SK-MEL-5 (cell line): Measurements from ENCODE around the gene RIMBP2. TPM values are rescaled to one million over a fixed set of nuclear protein-coding genes. Genes with fewer than 3 reads are reported as not detected.

Experiments used
- DNase-seq: peaks from one replicate; pipeline ENCODE4 v3.0.0-alpha.2; 2016; ENCODE audit warnings: low read depth, low spot score
- in situ Hi-C: cut with HindIII; loops from 2 replicates; pipeline ENCODE4 v1.10.0; 2016; ENCODE audit warnings: low sequenced_read_pairs, high pct_unique_total_duplicates, low pct_unique_long_range_greater_than_20kb
- total RNA-seq: library from RNA; depleted of rRNA; stranded (reverse); fragments of >200 nt; shearing (Covaris generic); gene quantifications from 2 replicates; pipeline ENCODE4 v1.2.3, GENCODE V29; 2014

The RIMBP2 gene
- total RNA-seq, 1 experiment from 2014 or later: not detected

- no peak for DNase-seq
- in situ Hi-C loops: no loop called here
These were observed 158.0 kb downstream of the RIMBP2 start for GRCh38 chr12:130557886-130558765.

GRCh38 chr12:130557201-130557600 is 158.9 kb downstream of the RIMBP2 start:
- no peak for DNase-seq
- in situ Hi-C loops: no loop called here

GRCh38 chr12:130556486-130557055 is 159.5 kb downstream of the RIMBP2 start:
- no peak for DNase-seq
- in situ Hi-C loops: no loop called here

- no peak for DNase-seq
- in situ Hi-C loops: no loop called here
These were observed 160.2 kb downstream of the RIMBP2 start for GRCh38 chr12:130555628-130556485.

GRCh38 chr12:130555221-130555620 is 160.9 kb downstream of the RIMBP2 start:
- in situ Hi-C loops: no loop called here
- DNase-seq: no peak

GRCh38 chr12:130552483-130552996 is 163.6 kb downstream of the RIMBP2 start:
- DNase-seq: no peak
- in situ Hi-C loops: no loop called here

- in situ Hi-C loops: no loop called here
- DNase-seq: no peak
These were observed 166.7 kb downstream of the RIMBP2 start for GRCh38 chr12:130549361-130549760.

GRCh38 chr12:130547480-130548155 is 168.5 kb downstream of the RIMBP2 start:
- in situ Hi-C loops: no loop called here
- no peak for DNase-seq

GRCh38 chr12:130546494-130546893 is 169.6 kb downstream of the RIMBP2 start:
- DNase-seq: no peak
- in situ Hi-C loops: no loop called here

- in situ Hi-C loops: no loop called here
- no peak for DNase-seq
These were observed 170.6 kb downstream of the RIMBP2 start for GRCh38 chr12:130545475-130545874.

- DNase-seq: no peak
- in situ Hi-C loops: no loop called here
These were observed 175.7 kb downstream of the RIMBP2 start for GRCh38 chr12:130540376-130540775.

GRCh38 chr12:130538343-130539095 is 177.6 kb downstream of the RIMBP2 start:
- in situ Hi-C loops: no loop called here
- no peak for DNase-seq

- no peak for DNase-seq
- in situ Hi-C loops: no loop called here
These were observed 178.4 kb downstream of the RIMBP2 start for GRCh38 chr12:130537655-130538054.

- in situ Hi-C loops: no loop called here
- DNase-seq: no peak
These were observed 179.0 kb downstream of the RIMBP2 start for GRCh38 chr12:130537051-130537450.

GRCh38 chr12:130530429-130530828 is 185.7 kb downstream of the RIMBP2 start:
- no peak for DNase-seq

GRCh38 chr12:130529781-130530180 is 186.3 kb downstream of the RIMBP2 start:
- in situ Hi-C loops: no loop called here
- no peak for DNase-seq

More at GRCh38 chr12:130530429-130530828, 185.7 kb downstream of the RIMBP2 start:
- in situ Hi-C loops: no loop called here

GRCh38 chr12:130527239-130527638 is 188.9 kb downstream of the RIMBP2 start:
- no peak for DNase-seq
- in situ Hi-C loops: no loop called here
